Body of pancreas (tissue), 4 donors: ENCODE results near the gene EIF1AX. TPM values are rescaled to one million over a fixed set of nuclear protein-coding genes. Genes with fewer than 3 reads are reported as not detected.
A peak's percentile ranks its signal among the peaks of the same experiment; 100 is the strongest.

ENCODE experiments used
- ATAC-seq: fragments of 150-250 bp; one replicate; pipeline ENCODE4 v1.9.1; 2016
- DNase-seq, 4 donors: peaks; one replicate each; pipeline ENCODE4 v3.0.0-alpha.2; 2019
- H3K27ac ChIP-seq, 4 donors: fragments of 200-600 bp; sonication (generic); 1 replicate in 3 of 4; 2 replicates in 1 of 4; pipeline versions ENCODE4 v1.5.1 to v1.6.1; 2016 to 2019; ENCODE audit warnings: mild to moderate bottlenecking in 1 of 4, mixed read lengths in 1 of 4, moderate library complexity in 1 of 4
- H3K27me3 ChIP-seq, 2 donors: fragments of 200-600 bp; sonication (generic); one replicate each; pipeline ENCODE4 v1.6.0; 2016; ENCODE audit warnings: mild to moderate bottlenecking in 1 of 2
- H3K36me3 ChIP-seq, 2 donors: fragments of 200-600 bp; sonication (generic); replicated peaks in 1 of 2; 2 replicates each; pipeline ENCODE4 v1.5.1; 2016; ENCODE audit warnings: low read depth in 2 of 2; ENCODE audit not compliant: insufficient read depth in 1 of 2
- H3K4me1 ChIP-seq: fragments of 200-600 bp; sonication (generic); one replicate; pipeline ENCODE4 v1.6.0; 2016
- H3K4me3 ChIP-seq, 2 donors: fragments of 200-600 bp; sonication (generic); 1 replicate in 1 of 2; 2 replicates in 1 of 2; pipeline ENCODE4 v1.5.1; 2016 to 2019
- H3K9me3 ChIP-seq, 3 donors: fragments of 200-600 bp; sonication (generic); 1 replicate in 2 of 3; 2 replicates in 1 of 3; pipeline ENCODE4 v1.5.1; 2016
- CTCF ChIP-seq, 7 experiments: fragments of 450-650 bp in 4 of 7; fragments of 200-600 bp in 3 of 7; sonication (generic) in 3 of 7; IDR thresholded peaks; one replicate each; pipeline ENCODE4 v1.5.1; 2016 to 2019; ENCODE audit warnings: antibody characterized with exemption in 7 of 7
- POLR2A ChIP-seq, 3 donors: fragments of 450-650 bp; IDR thresholded peaks; one replicate each; pipeline ENCODE4 v1.6.1; 2016; ENCODE audit warnings: antibody characterized with exemption in 3 of 3, mild to moderate bottlenecking in 2 of 3
- WGBS, 2 donors: methylation state at CpG; one replicate each; pipeline ENCODE4 v1.1.5; 2017; 5-methylcytosine and 5-hydroxymethylcytosine counted together
- intact Hi-C: fragments of 100-400 bp; cut with DNase I; formaldehyde crosslinking; loops from one replicate; pipeline ENCODE4 v1.15.1; 2023
- total RNA-seq, 2 donors: library from RNA; depleted of rRNA; stranded (reverse); fragments of >200 nt; gene quantifications; one replicate each; pipeline ENCODE4 v1.1.0, GENCODE V29; 2016

EIF1AX gene
- total RNA-seq, result 10 to 100 TPM; 23.4 to 29.1 TPM

GRCh38 chrX:20141281-20142220, at the start of gene EIF1AX:
TSS of gene EIF1AX (minus strand) at chrX:20141838. CDS start at chrX:20141640, 198 bp downstream.
- Histone ChIP-seq H3K4me1 (peaks cover 15% of the 10 kb centered on the region), H3K36me3 (no peaks in the 10 kb centered on the region), H3K27me3 (no peaks in the 10 kb centered on the region), H3K27ac (peak within 1 kb of the TSS; percentile 75 to 96 (median 92)), H3K4me3 (peak within 1 kb of the TSS; percentile 70 to 96), H3K9me3 (no peaks in the 10 kb centered on the region)
- DNase-seq (peak; percentile 95 to 99 (median 98)), ATAC-seq (peak; percentile 100)
- TF ChIP-seq POLR2A (IDR thresholded peaks at IDR 0.05) (peak; percentile 95 to 96 (median 95)), CTCF (IDR thresholded peaks at IDR 0.05) (no peak)
- 0% methylated on average over 18 to 44 of the region's 82 CpGs for WGBS, 2 donors
- intact Hi-C loops, result no loop called here

GRCh38 chrX:20189171-20189570, 47.5 kb upstream of the EIF1AX start:
- no peak for DNase-seq

GRCh38 chrX:20181598-20182329, 40.1 kb upstream of the EIF1AX start:
- Histone ChIP-seq H3K4me3 (no peak overlapping the region), H3K27ac (no peak overlapping the region), H3K27me3 (no peaks in the 10 kb centered on the region), H3K36me3 (no peaks in the 10 kb centered on the region), H3K9me3 (no peaks in the 10 kb centered on the region), H3K4me1 (no peaks in the 10 kb centered on the region)
- DNase-seq (no peak), ATAC-seq (no peak)
- TF ChIP-seq POLR2A (IDR thresholded peaks at IDR 0.05) (no peak), CTCF (IDR thresholded peaks at IDR 0.05) (no peak)
- 81 to 95% methylated on average over 3 of the region's 3 CpGs for WGBS, 2 donors
- intact Hi-C loops, result no loop called here

More at GRCh38 chrX:20189171-20189570, 47.5 kb upstream of the EIF1AX start:
- H3K27me3 ChIP-seq, result peaks cover 0 to 3% of the 10 kb centered on the region in 2 donors
- no peak for ATAC-seq
- no peak for TF ChIP-seq POLR2A (IDR thresholded peaks at IDR 0.05)
- TF ChIP-seq CTCF (IDR thresholded peaks at IDR 0.05), result no peak
- no peaks in the 10 kb centered on the region for H3K36me3 ChIP-seq
- intact Hi-C loops, result no loop called here
- H3K4me1 ChIP-seq, result no peaks in the 10 kb centered on the region
- H3K9me3 ChIP-seq, result no peaks in the 10 kb centered on the region
- no peak overlapping the region for H3K4me3 ChIP-seq
- no peak overlapping the region for H3K27ac ChIP-seq

- ATAC-seq, result no peak
- peaks cover 0 to 3% of the 10 kb centered on the region in 2 donors for H3K36me3 ChIP-seq
Observed at GRCh38 chrX:20177093-20177492, 35.5 kb upstream of the EIF1AX start.

More at GRCh38 chrX:20177093-20177492, 35.5 kb upstream of the EIF1AX start:
- no peaks in the 10 kb centered on the region for H3K27me3 ChIP-seq
- H3K9me3 ChIP-seq, result no peaks in the 10 kb centered on the region
- TF ChIP-seq CTCF (IDR thresholded peaks at IDR 0.05) (no peak), POLR2A (IDR thresholded peaks at IDR 0.05) (no peak)
- H3K4me3 ChIP-seq, result no peak overlapping the region
- intact Hi-C loops, result no loop called here
- H3K4me1 ChIP-seq, result no peaks in the 10 kb centered on the region
- H3K27ac ChIP-seq, result no peak overlapping the region
- DNase-seq, result no peak
